ENCODE data around the gene PDCD4. TPM values are rescaled to one million over a fixed set of nuclear protein-coding genes. Genes with fewer than 3 reads are reported as not detected.

The PDCD4 gene
- total and polyA plus RNA-seq, 2 of the 8 experiments (the other 6 are each of a cell fraction or from before 2014, with no cell fraction given) = 3.3 to 26.8 TPM

DNA sequence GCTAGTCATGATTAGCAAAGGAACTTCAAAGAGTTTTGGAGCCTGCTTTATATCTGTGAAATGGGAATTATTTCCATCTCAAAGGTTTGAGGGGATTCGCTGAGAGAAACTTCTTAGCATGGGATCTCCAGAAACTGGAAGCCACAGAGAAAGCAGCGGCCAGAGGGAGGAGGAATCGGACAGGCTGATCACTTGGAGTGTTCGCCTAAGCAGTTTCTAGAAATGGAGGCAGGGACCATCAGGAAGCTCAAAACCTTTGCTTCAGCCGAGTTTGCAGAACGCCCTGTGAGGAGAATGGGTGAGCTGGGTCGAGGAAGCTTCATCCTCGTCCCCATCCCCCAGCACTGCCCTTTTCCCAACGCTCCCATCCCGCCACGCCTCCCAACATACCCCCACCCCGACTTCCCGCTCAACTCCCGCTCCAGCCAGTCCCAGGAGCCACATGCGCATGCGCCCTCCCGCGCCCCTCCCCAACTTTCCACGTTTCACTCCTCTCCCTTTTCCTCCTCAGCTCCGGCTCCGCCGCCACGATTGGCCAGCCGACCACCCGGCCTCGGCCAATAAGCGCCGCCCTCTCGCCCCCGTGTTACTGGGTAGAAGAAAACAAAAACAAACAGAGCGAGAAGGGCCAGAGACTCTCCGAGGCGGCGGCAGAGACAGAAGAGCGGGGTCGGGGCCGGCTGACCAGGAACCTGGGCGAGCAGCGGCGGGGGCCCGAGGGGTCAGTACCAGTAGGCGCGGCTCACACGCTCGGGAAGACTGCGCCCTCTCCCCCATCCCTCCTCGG is at the start of gene PDCD4 (continued):
- TF ChIP-seq RNF2 (IDR thresholded peaks at IDR 0.05; ENCODE audit: borderline replicate concordance, low read depth, low read length, missing control alignments, poor library complexity, severe bottlenecking) (no peak), TAF1 (IDR thresholded peaks at IDR 0.05; ENCODE audit: low read depth, low read length) (peak; percentile 85), RFX5 (IDR thresholded peaks at IDR 0.05; ENCODE audit: borderline replicate concordance, low read depth, low read length) (peak; percentile 90), POU5F1 (IDR thresholded peaks at IDR 0.05; ENCODE audit: low read depth, low read length) (no peak), GTF2F1 (IDR thresholded peaks at IDR 0.05; ENCODE audit: borderline replicate concordance, low read depth, low read length) (no peak), GABPA (IDR thresholded peaks at IDR 0.05; ENCODE audit: borderline replicate concordance, insufficient read depth, low read length) (no peak), TCF12 (IDR thresholded peaks at IDR 0.05; ENCODE audit: low read depth, low read length) (no peak), JUN (IDR thresholded peaks at IDR 0.05; ENCODE audit: low read depth, low read length) (no peak), TAF7 (optimal IDR thresholded peaks at IDR 0.05; ENCODE audit: borderline replicate concordance, low read depth, low read length) (no peak)
- TF ChIP-seq, protein P1, sequence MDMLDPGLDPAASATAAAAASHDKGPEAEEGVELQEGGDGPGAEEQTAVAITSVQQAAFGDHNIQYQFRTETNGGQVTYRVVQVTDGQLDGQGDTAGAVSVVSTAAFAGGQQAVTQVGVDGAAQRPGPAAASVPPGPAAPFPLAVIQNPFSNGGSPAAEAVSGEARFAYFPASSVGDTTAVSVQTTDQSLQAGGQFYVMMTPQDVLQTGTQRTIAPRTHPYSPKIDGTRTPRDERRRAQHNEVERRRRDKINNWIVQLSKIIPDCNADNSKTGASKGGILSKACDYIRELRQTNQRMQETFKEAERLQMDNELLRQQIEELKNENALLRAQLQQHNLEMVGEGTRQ (IDR thresholded peaks at IDR 0.05; ENCODE audit: low read length) = peak; percentile 26; the same call in 1 of the 2 replicates
